Skeletal muscle tissue (tissue), 1 donor: ENCODE results near the gene CCDC69. TPM values are rescaled to one million over a fixed set of nuclear protein-coding genes. Genes with fewer than 3 reads are reported as not detected.

ENCODE experiments used
- total RNA-seq: library from RNA; depleted of rRNA; stranded (reverse); fragments of >200 nt; gene quantifications from one replicate; pipeline ENCODE4 v1.2.3, GENCODE V29; 2014

Gene CCDC69
- total RNA-seq, 1 donor from 2014 or later: 21.9 TPM

Other genes starting within 250 kb of the CCDC69 start
- gene GPX3, start 203.5 kb downstream of the CCDC69 start, total RNA-seq: 33.4 TPM
- gene TNIP1, start 143.1 kb downstream of the CCDC69 start, total RNA-seq: 42.8 TPM
- gene ANXA6, start 66.3 kb downstream of the CCDC69 start, total RNA-seq: 361 TPM
- gene GM2A, start 29.1 kb upstream of the CCDC69 start, total RNA-seq: 16.7 TPM
- gene SLC36A3, start 79.7 kb upstream of the CCDC69 start, total RNA-seq: not detected
- under 0.01 TPM for gene SLC36A2, start 123.5 kb upstream of the CCDC69 start, total RNA-seq
- gene SLC36A1, start 223.5 kb upstream of the CCDC69 start, total RNA-seq: 8.9 TPM